Myocyte (in vitro differentiated cells): ENCODE data around the gene KRT80. TPM values are rescaled to one million over a fixed set of nuclear protein-coding genes. Genes with fewer than 3 reads are reported as not detected.

Experiments
- DNase-seq: peaks from one replicate; pipeline ENCODE4 v3.0.0-alpha.2; 2012; ENCODE audit warnings: low read depth
- total RNA-seq: library from RNA; depleted of rRNA; stranded (reverse); fragments of >200 nt; gene quantifications from 2 replicates; pipeline ENCODE4 v1.2.3, GENCODE V29; 2014

Gene KRT80
- total RNA-seq, 1 donor from 2014 or later = 46.3 TPM

DNA sequence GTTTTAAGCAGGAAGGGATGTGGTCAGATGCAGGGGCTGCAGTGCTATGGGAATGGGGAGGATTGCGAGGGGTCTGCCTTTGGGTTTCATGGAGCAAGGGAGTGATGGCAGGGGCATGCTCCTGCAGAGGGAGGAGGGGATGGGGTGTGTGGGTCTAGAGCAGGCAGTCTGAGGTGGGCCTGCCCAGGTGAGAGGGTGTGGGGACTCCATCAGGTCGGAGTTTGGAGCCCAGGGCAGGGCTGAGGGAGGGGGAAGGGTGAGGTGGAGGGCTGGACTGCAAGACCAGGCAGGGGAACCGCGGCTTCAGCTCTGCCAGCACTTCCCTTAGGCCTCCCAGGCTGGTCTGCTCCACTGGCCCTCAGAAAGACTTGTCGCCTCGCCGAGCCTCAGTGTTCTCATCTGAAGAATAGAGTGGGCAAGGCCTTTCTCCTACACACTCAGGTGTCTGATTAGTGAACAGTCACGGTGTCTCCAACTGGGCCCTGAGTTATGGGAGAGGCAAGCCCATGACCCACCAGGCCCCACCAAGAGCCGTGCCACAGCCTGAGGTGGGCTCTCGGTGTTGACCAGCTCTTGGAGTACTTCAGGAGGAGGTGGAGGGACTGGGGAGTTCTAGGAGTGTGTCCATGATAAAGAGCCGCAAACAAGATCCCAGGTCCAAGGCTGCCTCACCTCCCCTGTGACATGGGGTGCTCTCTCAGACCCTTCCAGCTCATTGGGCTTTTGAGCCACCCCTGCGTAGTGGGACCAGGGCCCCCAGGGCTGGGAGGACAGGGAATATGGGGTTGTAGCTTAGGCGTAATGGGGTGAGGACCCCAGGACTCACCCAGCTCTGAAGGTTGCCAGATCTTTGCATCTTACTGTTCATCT is 20.1 kb upstream of the KRT80 start:
- DNase-seq = no peak

DNA sequence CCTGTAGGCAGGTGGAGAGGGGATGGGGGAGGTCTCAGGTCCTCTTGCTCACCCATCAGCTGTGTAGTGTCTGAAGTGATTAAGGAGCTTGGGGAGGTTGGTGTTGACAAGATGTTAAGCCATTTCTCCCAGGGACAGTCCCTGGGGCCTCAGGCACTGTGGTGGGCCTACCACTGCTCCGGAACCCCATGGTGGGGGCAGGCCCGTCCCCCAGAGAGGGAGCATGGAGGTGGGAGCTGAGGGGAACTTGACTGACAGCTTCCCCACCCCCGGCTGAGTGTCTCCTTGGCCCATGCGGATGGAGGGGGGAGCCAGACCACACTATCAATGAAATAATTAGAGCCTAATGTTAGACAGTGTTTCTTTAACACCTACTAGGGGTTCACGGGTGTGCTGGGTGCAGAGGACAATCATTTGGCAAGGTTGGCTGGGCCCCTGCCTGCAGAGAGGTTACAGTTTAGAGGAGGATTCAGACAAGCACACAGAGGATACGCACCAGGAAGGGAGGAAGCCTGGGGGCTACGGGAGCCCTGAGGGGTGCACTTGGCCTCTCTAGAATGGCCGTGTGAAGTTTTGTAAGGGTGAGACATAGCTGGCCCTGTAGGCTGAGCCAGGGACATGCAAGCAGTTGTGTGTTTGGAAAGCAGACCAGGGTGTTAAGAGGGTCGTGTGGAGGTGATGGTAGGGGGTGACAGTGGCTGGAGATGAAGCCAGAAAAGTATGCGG is 19.3 kb upstream of the KRT80 start:
- no peak for DNase-seq

DNA sequence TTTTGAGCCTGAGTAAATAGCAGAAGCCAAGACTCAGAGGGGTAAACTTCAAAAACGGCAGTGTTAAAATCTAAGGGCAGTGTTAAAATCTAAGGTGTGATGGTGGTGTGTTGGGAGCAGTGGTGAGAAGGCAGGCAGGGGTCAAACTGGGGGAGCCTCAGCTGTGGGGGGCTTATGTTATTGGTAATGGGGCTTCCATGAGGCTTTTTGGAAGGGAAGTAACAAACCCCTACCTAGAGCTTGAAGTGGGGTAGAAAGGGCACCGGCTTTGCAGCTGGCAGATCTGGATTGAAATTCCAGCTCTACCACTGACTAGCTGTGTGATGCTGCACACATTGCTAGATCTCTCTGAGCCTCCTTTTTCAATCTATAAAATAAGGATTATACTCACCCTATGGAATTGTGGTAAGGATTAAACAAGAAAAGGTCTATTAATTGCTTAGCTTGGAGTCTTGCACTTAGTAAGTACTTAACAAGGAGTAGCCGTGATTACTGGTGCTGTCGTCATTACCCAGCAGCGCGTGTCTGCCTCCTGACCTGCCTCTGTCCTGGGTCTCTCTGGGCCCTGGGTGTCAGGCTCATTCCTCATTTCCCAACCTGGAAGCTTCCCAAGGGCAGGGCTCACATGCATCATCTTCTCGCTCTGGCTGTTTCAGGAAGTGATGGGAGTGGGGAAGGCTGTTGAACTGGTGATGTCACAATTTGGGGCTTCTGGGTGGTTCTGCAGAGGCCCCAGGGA is 18.5 kb upstream of the KRT80 start:
- DNase-seq = no peak

DNA sequence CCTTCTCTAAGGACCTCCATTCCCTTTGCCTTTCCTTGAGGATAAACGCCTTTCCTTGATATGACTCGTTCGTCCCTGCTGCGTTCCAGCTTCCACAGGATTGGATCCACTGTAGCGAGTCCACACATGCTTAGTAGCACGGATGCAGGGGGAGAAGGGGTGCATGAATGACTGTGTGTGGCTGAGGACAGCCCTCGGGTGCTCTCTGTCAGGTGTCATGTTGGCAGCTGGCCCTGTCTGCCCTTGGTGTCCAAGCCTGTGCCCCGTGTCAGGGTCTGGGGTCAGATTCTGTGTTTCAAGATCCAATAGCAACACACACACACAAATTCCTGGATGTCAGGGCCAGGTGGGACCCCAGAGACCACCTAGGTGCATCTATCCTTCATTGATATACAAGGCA is 17.5 kb upstream of the KRT80 start:
- peak; percentile 24 for DNase-seq

DNA sequence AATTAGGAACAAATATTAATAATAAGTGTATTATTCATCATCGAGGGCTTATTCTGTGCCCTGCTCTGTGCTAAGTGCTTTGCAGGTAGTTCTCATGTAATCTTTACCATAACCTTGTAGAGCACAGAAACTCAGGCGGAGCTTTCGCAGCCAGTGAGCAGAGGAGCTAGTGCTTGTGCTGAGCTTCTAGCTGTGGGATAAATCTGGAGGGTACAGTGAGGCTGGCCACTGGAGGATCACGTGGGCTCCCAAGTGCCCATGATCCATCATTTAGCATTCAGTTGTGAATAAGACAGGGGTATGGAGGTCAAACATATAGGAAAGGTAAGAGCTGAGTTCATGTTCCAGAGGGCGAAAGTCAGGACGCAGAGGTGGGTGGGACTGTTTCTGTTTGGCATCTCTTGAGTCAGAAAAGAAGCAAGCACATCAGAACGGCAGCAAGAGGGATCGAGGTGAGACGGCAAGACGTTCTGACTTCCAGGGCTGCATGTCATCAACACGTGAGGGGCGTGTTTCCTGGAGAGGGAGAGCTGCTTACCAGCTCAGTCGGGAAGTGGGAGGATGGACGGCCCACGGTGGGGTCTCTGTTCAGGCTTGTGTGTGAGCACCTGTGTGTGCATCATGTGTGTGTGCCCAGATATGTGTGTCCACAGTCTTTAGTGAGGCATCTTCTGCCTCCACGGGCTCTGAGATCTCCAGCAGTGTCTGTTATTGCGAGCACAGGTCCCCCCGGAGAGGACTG is 16.8 kb upstream of the KRT80 start:
- DNase-seq = no peak

DNA sequence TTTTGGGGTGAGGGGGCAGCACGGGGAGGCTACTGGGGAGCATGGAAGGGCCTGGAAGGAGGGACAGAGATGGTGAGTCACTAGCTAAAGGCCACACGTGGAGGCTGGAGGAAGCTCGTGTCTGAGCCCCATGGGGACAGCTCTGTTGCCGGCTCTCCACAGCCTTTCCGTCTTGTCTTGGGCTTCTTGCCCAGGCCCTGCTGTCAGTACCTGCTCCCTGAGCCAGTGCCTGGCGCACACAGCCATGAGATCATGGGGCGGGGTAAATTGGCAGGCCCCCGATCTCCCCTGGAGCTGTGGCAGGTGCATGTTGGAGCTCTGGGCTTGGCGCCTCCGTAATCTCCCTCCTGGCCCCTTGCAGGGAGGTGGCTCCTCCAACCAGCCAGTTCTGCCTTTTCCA is 16.1 kb upstream of the KRT80 start:
- DNase-seq = peak; percentile 85

DNA sequence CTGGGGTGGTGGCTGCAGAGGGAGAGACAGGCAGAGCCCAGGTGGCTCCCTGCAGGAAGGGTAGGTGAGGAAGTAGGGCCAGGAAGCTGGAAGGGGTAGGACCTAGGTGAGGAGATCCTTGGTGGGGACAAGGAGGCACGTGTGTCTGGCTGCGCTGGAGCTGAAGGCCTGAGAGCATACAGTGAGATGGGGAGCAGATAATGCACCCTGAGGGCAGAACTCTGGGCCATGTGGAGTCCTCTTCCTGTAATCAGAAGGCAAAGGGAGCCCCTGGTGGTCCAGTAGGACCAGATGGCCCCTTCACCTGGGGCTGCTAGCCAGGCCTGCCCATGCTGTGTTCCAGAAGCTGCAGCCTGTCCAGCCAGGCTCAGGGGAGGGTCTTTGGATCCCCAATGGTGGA is 15.3 kb upstream of the KRT80 start:
- DNase-seq = peak; percentile 35

DNA sequence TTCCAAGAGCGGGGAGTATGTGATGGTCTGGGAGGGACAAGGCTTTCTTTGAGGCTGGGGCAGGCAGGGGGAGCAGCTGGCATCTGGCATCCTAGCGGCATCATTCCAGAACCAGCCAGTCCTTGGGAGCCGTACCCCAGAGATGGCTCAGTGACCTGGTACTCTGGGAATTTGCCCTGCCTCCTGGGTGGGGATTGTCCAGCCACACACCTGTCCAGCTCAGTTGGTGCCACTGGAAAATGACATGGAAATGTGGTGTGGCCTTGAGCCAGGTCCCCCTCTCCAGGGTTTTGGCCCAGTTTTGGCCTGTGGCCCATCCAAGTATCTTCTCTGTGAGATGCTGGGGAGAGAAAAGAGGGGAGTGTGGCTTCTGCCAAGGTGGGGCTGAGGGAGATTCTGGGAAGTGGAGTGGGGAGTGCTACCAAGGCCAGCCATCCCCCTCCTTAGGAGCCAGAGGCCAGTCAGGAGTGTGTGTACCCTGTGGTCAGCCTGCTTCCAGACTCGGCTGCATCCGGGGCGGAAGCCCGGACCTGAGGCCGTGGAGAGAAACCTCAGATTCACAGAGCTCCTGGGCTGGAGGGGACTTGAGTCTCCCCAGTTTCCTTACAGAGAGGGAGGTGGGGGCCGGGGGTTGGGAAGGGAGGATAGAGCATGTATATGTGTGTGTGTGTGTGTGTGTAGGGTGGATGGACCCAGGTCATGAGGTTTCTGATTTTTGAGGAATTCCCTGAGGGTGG is 14.7 kb upstream of the KRT80 start:
- DNase-seq = peak; percentile 99

DNA sequence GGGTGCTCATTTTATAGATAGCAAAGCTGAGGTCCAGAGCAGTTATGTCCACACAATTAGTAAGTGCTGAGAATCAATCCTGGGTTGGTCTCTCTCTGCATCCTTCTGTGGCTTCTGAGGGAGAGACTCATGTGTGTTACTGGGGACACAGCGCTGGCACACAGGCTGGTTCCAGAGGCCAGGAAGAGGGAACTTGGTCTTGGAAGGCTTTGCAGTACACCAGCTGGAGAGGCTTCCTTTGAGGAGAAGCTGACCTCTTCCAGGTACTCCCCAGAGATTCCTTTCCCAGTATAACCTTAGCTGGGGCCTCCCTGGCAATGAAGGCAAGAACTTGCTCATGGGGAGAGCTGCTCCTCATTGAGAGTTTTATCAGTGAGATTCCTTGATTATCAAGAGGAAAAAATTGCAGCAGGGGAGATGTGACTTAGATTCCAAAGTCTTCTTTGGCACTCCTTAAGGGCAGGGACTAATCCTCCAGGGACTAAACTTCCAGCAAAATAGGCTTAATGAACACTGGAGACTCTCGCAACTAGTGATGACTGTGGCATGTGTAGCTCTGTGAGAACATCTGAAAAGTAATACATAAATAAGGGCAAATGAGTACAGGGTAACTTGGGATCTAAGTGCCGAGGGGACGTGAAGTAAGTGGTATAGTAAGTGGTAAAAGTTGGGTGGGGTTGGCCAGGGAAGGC is 13.9 kb upstream of the KRT80 start:
- peak; percentile 92 for DNase-seq

DNA sequence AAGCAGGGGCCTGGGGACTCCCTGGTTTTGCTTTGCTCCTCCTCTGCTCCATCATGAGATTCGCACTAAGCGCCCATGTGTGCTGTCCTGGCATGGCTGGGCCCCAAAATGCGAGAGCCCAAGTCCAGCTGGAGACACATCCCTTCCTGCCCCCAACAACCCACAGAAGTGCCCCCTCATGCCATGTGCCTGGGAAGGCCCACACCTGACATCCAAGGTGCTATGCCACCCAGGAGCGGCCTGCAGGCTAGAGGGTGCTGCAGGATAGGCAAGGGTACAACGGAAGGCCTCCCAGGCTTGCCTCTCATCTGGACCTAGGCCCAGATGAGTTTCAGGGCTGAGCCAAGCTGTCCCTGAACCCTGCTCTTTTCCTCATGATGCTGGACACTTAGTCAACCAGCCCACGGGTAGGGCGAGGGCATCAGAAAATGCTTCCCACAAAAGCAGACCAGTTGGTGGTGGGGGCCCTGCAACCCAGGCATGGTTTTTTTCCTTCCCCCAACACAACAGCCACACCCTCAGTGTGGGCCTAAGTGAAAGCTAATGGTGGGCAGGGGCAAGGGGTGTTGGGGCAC is 13.2 kb upstream of the KRT80 start:
- DNase-seq = peak; percentile 73

DNA sequence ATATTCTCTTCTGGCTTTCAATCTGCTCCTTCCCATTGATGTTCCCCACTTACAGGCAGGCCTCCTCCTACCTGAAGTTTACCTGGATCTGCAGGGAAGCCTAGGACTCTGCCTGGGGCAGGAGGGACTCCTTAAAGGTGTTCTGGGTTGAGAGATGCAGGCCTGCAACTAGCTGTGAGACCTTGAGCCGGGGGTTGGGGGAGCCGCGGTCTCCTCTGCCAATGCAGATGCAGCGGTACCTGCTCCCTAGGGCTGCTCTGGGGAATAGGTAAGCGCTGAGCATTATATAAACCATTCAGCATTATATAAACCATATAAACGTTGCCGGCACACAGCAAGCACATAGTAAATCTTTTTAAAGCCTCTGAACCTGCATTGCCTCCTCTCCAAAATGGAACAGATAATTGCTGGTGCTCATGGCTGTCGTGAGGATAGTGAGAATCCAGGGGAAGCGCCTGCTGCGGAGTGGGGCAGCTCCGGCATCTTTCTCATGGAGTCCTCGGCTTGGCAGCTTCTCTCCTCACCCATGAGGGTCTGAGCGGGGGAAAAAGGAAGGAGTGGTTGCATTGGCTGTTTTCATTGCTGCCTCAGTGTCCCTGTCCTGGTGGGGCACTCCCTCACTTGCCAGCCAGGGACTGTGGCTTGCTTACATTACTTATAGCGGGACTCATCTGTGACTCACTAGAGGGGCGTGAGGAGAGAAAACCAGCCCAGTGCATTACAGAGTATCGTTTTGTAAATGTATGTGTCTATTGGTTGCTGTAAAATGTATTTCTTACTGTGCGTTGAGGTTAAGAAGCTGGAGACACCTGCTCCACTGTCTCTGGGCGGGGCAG is 12.5 kb upstream of the KRT80 start:
- peak; percentile 48 for DNase-seq

DNA sequence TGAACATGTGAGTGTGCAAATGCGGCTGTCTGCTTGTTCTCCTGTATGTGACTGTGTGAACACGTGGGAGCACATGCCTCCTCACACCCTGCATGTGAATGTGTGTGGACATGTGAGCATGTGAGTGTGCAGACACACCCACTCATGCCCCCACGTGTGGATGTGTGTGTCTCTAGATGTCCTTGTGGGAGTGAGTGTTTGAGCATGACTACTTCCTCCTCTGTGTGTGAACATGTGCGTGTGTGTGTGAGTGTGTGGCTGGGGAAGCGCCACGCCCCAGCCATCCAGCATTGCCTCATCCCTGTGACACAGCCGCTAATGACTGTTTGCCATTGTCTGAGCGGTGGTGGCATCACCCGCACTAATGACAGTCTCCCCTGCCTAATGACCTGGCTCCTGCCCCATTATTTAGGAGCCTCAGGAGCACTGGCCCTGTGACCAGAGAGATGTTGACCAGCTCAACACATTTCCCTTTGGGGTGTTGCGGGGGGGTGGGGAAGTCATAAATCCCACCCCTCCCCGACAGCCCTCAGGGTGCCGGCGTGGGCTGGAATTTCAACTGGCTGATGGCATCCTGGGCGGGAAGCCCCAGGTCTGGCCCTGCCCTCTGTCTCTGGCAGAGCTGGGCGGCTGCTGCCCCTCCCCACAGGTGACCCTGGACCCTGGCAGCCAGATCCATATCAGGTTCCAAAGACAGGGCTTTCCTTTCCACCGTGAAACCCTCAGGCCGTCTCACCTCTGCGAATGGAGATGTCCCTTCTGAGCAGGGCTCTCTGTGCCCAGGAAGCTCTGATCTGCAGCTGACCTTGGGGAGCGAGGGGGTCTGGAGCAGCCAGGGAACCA is 11.5 kb upstream of the KRT80 start:
- peak; percentile 50 for DNase-seq

DNA sequence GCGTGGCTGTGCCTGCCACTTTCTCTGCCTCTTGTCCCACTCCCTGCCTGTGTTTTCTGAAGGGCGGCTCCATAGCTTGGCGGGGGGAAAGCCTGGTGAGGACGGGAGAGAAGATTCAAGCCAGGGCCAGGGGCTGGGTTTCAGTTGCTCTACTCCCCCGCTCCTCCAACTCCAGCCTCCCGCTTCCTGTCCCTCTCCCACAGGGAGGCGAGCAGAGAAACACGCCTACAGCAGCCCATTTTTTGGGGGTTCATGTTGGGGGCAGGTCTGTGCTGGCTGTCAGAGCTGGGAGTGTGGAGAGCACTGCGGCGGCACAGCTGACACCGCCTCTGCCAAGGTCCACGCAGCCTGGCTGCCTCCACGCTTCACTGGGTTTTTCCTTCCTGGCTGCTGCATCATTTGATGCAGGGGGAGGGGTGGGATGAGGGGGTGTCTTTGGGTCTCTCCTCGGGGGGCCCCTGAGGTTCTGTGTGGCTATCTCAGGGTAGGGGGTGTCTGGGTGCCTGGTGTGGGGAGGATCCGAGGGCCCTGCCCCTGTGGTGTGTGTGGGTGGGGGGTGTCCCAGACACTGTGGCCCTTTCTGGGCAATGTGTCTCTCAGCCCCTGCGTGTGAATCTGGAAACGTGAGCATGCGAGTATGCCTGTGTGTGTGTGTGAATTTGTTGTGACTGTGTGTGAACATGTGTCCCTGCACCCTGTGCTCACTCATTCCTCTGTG is 10.7 kb upstream of the KRT80 start:
- DNase-seq = no peak

DNA sequence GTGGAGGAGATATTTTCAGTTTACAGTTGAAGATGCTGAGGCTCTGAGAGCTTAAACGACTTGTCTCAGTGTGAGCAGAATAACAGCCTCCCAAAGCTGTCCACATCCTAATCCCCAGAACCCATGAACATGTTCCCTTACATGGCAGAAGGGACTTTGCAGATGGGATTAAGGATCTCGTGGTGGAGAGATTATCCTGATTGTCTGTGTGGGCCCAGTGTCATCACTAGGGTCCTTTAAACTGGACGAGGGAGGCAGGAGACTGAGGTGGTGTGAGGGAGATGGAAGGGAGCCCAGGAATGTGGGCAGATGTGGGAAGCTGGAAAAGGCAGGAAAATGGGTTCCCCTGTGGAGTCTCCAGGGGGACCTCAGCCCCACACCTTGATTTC is 9.6 kb upstream of the KRT80 start:
- DNase-seq = no peak

DNA sequence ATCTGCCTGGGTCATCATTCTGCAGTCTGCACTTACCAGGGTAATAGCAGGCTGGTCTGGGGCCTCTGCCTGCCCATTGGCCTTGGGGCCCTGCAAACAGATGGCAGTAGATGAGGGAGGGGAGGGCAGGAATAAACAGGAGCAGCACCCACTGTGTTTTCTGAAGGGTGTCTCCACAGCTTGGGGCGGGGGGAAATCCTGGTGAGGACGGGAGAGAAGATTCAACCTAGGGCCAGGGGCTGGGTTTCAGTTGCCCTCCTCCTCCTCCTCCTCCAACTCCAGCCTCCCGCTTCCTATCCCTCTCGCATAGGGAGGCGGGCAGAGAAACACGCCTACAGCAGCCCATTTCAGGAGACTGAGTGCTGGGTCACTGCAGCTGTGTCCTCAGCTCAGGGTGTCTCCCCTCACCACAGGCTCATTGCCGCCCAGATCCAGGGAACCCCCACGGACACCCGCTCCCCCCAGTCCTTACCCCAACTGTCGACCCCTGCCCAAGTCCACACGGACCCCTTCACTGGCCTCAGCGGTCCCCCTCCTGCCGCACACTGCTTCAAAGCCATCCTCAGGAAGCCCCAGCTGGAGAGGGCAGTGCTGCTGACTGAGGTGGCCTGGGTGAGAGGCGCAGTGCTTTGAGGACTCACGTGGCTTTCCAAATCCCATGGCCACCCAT is 9.1 kb upstream of the KRT80 start:
- DNase-seq = peak; percentile 38

DNA sequence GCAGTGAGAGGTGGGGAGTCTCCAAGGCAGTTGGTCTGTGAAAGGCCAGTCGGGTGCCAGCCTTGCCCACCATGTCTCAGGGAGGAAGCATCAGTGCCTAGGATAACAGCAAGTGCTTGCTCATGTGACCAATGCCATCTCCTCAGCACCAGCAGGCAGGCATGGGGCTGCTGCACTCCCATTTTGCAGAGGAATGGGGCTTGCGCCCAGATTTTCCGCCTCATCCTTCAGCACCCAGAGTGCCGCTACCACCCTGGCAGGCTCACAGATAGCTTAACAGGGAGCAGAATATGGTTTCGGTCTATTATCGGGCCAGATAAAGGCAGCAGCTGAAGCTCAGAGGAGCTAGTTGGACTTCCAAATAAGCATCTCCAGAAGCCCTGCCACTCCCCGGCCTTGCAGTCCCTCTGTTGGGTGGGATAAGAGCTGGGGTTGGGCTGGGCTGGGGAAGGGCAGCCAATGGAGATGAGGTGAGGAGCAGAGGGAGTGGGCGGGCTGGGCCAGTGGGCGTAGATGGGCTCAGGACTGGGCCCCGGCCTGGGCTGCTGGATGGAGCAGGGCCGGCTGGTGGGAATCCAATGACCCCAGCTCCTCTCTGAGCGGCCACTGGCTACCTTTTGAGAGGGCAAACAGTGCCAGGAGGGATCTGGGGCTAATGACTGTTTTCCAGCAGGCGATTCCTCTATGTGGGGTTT is 8.4 kb upstream of the KRT80 start:
- DNase-seq = peak; percentile 91
